Fibroblast of upper back skin (primary cell): ENCODE results near the gene TTK.
"Not testable (repeated sequence)": the region's sequence is repeated elsewhere in the genome, so short reads cannot be mapped to it uniquely, and the experiment has no call there.

Experiments used
- DNase-seq: peaks from one replicate; pipeline ENCODE4 v3.0.0-alpha.2; 2013

TTK gene

DNA sequence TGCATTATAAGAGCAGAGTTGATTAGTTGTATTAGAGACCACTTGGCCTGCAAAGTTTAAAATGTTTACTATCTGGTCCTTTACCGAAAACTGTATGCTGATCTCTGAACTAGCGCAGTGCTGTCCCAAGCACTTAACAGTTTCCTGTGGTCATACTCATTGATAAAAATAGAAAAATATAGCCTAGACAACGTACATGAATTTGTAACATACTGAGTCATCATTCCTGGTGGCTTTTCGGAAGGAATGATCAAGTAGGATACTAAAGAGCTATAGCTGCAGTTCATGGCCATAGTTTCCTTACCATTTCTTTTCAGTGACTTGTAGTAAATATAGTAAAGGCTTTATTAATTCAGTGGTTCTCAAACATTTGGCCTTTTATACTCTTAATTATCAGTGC lies 18.4 kb downstream of the TTK start:
- DNase-seq, result peak; percentile 83

- no peak for DNase-seq
These were observed 24.1 kb downstream of the TTK start for GRCh38 chr6:80028589-80028988.

DNA sequence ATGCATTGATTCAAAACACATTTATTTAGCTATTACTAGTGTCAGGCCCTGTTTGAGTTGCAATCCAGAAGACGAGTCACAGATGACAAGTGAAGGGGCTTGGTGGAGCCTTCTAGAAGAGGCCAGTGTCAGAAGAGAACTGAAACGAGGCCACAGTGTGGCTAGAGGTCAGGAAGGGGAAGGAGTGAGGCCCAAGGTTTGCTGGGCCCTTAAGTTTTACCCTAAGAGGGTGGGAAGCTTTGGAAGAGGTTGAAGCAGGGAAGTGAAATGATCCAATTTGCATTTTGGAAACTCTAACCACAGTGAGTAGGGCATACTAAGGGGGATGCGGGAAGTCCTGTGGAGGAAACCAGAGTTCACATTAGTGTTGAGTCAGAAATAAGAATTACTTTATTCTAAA lies 25.0 kb downstream of the TTK start:
- DNase-seq, result no peak

GRCh38 chr6:80048220-80048619 lies 43.8 kb downstream of the TTK start:
- not testable (repeated sequence) for DNase-seq

- no peak for DNase-seq
These were observed 56.3 kb downstream of the TTK start for GRCh38 chr6:80060774-80061173.

DNA sequence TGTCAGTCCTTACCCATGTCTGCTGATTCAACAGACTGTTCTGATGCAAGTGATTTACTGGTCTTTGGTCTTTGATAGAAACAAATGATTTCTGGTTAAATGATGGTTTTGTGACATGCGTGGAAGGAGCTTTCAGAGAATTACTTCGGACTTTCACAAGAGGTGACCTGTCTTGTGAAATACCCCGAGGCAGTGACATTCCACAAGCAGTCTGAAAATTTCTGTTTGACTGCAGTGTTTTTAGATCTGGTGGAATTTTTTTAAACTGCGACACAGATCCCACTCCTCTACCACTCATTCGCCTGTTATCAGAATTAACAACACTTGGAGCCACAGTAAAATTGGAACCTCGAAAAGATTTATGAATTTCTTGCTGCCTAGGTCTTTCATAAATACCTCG lies 63.7 kb downstream of the TTK start:
- DNase-seq, result not testable (repeated sequence)

DNA sequence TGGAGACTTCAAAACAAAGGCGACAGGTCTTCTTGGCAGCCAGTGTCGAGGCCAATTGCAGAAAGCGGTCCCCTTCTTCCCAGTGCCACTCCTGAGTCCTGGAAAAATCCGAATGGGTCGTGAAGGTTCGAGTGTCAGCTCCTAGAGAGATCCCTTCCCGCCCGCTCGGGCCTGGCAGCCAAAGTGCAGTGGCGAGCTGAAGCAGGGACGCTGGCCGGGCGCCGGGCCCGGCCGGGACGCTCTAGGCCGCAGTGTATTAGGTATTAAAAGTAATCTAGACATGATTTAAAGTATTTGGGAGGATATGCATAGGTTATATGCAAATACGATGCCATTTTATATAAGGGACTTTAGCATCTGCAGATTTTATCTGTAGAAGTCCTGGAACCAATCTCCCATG lies 66.0 kb downstream of the TTK start:
- DNase-seq, result not testable (repeated sequence)

DNA sequence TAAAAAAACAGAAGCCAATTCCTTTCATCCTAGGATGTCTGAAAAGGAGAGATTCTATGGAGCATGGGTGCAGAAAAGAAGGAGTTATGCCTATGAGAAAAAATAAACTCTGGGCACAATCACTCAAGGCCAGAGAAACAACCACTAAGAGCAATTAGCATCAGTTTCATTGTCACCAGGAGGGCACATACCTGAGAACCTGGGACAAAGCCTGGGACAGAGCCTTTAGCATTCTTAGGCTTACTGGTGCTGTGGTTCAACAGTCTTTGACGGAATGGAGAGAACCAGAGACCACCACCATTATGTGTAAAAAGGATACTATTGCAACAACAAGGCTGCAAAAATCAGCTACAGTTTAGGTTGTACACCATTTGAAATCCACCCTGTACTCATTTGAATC lies 72.6 kb downstream of the TTK start:
- DNase-seq, result no peak

DNA sequence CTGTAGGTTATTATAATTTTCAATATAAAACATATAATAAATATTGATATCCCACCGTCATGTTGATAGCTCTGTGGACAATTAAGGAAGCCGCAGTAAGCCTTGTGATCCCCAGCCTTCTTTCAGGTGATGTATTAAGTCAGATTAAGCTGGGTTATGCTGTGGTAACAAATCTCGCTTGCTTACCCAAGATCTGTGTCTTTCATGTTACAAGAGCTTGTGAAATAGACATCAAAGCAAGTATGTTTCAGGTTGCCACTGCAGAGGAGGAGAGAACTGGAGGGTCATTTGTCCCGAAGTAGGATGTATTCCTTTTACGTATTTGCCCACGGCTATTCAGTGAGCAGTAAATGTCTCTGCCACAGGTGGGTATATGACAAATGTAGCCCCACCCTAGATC lies 84.2 kb downstream of the TTK start:
- no peak for DNase-seq

- DNase-seq, result no peak
These were observed 87.1 kb downstream of the TTK start for GRCh38 chr6:80091506-80091905.
